NB4 (cell line): ENCODE data around the gene CNPY3.

Source experiments
- CTCF ChIP-seq: IDR thresholded peaks from one replicate; pipeline ENCODE4 v1.5.1; 2012; ENCODE audit warnings: low read depth, low read length
- MAX ChIP-seq: IDR thresholded peaks from 2 replicates; pipeline ENCODE4 v1.6.1; 2011; ENCODE audit warnings: low read depth, low read length
- MYC ChIP-seq: IDR thresholded peaks from 2 replicates; pipeline ENCODE4 v1.6.1; 2011; ENCODE audit warnings: low read depth, low read length
- POLR2A ChIP-seq: IDR thresholded peaks from 2 replicates; pipeline ENCODE4 v1.6.1; 2011; ENCODE audit warnings: mild to moderate bottlenecking; ENCODE audit not compliant: insufficient read length; ENCODE audit errors: extremely low read depth

GRCh38 chr6:42966571-42966970 is 37.3 kb downstream of the CNPY3 start:
- TF ChIP-seq CTCF = no peak
- TF ChIP-seq POLR2A = no peak
- no peak for TF ChIP-seq MAX
- TF ChIP-seq MYC = no peak
